Type B pancreatic cell (in vitro differentiated cells): Measurements from ENCODE around the gene PTGR3. TPM values are rescaled to one million over a fixed set of nuclear protein-coding genes. Genes with fewer than 3 reads are reported as not detected.

Experiments used
- DNase-seq: peaks from one replicate; pipeline ENCODE4 v3.0.0; 2021; ENCODE audit warnings: mixed read lengths; ENCODE audit not compliant: unreplicated experiment; ENCODE audit errors: extremely low spot score
- H3K27ac Mint-ChIP-seq: 2 replicates; pipeline ENCODE4 v1.8.0; 2021; ENCODE audit warnings: mild to moderate bottlenecking, mixed read lengths
- H3K27me3 Mint-ChIP-seq: 2 replicates; pipeline ENCODE4 v1.8.0; 2021; ENCODE audit warnings: mixed read lengths
- H3K36me3 Mint-ChIP-seq: 2 replicates; pipeline ENCODE4 v1.8.0; 2021; ENCODE audit warnings: mixed read lengths
- H3K4me1 Mint-ChIP-seq: one replicate; pipeline ENCODE4 v1.8.0; 2021; ENCODE audit warnings: mixed read lengths; ENCODE audit not compliant: unreplicated experiment
- H3K4me3 Mint-ChIP-seq: 2 replicates; pipeline ENCODE4 v1.8.0; 2021; ENCODE audit warnings: mild to moderate bottlenecking, mixed read lengths
- H3K9me3 Mint-ChIP-seq: 2 replicates; pipeline ENCODE4 v1.8.0; 2021; ENCODE audit warnings: mixed read lengths
- CTCF ChIP-seq: fragments of 200-600 bp; sonication (generic); conservative IDR thresholded peaks from 2 replicates; pipeline ENCODE4 v1.5.0; 2021; ENCODE audit warnings: antibody characterized with exemption, mild to moderate bottlenecking
- total RNA-seq: library from RNA; stranded (reverse); gene quantifications from 2 replicates; pipeline ENCODE4 v1.2.1, GENCODE V29; 2021; ENCODE audit warnings: low replicate concordance

The PTGR3 gene
- total RNA-seq, 1 donor from 2014 or later, result 86.7 TPM

DNA sequence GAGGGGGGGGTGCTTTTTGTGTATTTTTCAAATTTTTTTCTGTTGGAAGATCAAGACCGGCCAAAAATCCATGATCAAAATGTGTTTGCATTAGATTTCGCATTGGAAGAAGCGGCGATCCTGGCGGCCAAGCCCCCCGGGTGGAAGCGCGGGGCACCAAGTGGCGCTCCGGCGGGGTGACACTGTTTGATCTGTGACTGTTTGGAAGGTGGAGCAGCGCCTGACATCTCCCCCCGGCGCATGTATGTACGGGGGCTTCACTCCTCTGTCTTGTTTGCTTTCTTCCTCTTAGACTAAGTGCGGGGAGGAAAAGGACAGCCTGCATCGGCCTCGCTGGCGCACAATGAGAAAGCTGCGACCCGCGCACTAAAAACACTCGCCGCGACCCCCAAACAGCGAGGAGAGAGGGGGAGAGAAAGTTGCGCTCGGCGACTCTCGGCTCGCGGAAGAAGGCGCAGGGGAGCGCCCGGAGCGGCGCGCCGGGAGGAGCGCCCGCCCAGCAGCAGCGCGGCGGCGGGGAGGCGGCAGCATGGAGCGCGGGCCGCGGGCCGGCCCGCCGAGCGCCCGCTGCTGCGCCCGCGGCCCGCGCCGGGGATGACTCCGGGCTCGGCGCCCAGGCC is 2.2 kb upstream of the PTGR3 start:
- H3K27ac Mint-ChIP-seq, result peak overlapping the region; percentile 86

GRCh38 chr18:75210274-75211001 is 1.5 kb upstream of the PTGR3 start, which contains the start of gene TSHZ1:
TSHZ1 (plus strand) TSS chr18:75210797; CDS start chr18:75211877, 1,080 bp downstream.
- Mint-ChIP-seq H3K27me3 (peaks cover 38% of the 10 kb centered on the region), H3K27ac (peak within 1 kb of the TSS; percentile 86), H3K9me3 (no peaks in the 10 kb centered on the region), H3K4me1 (peaks cover 39% of the 10 kb centered on the region), H3K36me3 (peaks cover 31% of the 10 kb centered on the region), H3K4me3 (peak within 1 kb of the TSS; percentile 89)
- no peak for TF ChIP-seq CTCF
- no peak for DNase-seq

More for the DNA sequence above, 2.2 kb upstream of the PTGR3 start:
- no peak for TF ChIP-seq CTCF
- Mint-ChIP-seq H3K9me3 (no peaks in the 10 kb centered on the region), H3K36me3 (peaks cover 29% of the 10 kb centered on the region), H3K27me3 (peaks cover 32% of the 10 kb centered on the region), H3K4me1 (peaks cover 37% of the 10 kb centered on the region), H3K4me3 (peak overlapping the region; percentile 89)
- DNase-seq, result no peak

- DNase-seq, result no peak
- no peaks in the 10 kb centered on the region for H3K9me3 Mint-ChIP-seq
- H3K36me3 Mint-ChIP-seq, result peaks cover 25% of the 10 kb centered on the region
- H3K4me1 Mint-ChIP-seq, result peaks cover 36% of the 10 kb centered on the region
- H3K27ac Mint-ChIP-seq, result peak overlapping the region; percentile 86
- no peak for TF ChIP-seq CTCF
- peaks cover 39% of the 10 kb centered on the region for H3K27me3 Mint-ChIP-seq
- peak overlapping the region; percentile 89 for H3K4me3 Mint-ChIP-seq
These were observed 966 bp upstream of the PTGR3 start for GRCh38 chr18:75209951-75210258.

GRCh38 chr18:75208836-75209128 is 157 bp downstream of the PTGR3 start:
- Mint-ChIP-seq H3K4me3 (peak overlapping the region; percentile 98), H3K27ac (no peak overlapping the region), H3K9me3 (no peaks in the 10 kb centered on the region), H3K36me3 (peaks cover 25% of the 10 kb centered on the region), H3K27me3 (peaks cover 39% of the 10 kb centered on the region), H3K4me1 (peaks cover 28% of the 10 kb centered on the region)
- no peak for TF ChIP-seq CTCF
- no peak for DNase-seq

DNA sequence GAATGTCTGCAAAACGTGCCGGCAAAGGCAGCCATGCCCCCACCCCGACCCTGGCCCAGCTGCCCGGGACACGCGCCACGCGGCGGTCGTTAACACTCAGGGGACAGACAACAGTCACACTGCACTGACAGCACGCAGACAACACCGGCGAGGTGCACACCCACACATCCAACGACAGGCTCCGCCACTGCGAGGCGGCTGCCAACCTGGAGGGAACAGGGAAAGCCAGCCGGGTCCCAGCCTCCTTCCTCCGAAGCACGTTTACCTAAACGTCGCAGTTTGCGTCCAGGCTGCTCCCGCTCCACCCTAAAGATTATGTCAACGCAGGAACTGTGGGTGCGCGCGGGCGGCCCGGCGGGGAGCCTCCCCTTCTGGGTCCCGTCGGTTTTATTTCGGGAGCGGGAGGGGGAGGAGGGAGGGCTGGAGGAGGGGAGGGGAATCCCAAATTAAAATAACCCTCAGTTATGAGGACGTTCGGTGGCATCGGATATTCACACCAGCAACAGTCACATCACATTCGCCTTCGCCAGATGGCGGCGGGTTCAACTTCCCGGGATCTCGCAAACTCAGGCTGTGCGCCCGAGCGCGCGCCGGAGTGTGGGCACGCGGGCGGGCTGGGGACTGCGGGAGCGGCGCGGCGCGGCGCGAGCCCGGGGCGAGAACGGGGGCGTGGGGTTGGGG is 644 bp downstream of the PTGR3 start:
- Mint-ChIP-seq H3K9me3 (no peaks in the 10 kb centered on the region), H3K27ac (peak overlapping the region; percentile 91), H3K36me3 (peaks cover 25% of the 10 kb centered on the region), H3K27me3 (peaks cover 42% of the 10 kb centered on the region), H3K4me1 (peaks cover 31% of the 10 kb centered on the region), H3K4me3 (peak overlapping the region; percentile 98)
- no peak for DNase-seq
- peak; percentile 19 for TF ChIP-seq CTCF
